GM23338 (cell line): Measurements from ENCODE around the gene AOPEP. TPM values are rescaled to one million over a fixed set of nuclear protein-coding genes. Genes with fewer than 3 reads are reported as not detected.

Experiments used
- ATAC-seq: fragments of 200-7000 bp; cut with Tn5 transposase; 3 replicates; pipeline ENCODE4 v1.9.1; 2020
- DNase-seq: peaks from one replicate; pipeline ENCODE4 v3.0.0-alpha.2; 2015; ENCODE audit warnings: low spot score
- H2AFZ ChIP-seq: fragments of 200-600 bp; sonication (generic); 2 replicates; pipeline ENCODE4 v1.8.0; 2016; ENCODE audit warnings: antibody characterized with exemption, mild to moderate bottlenecking, moderate library complexity
- H3F3A ChIP-seq: fragments of 200-600 bp; sonication (generic); replicated peaks from 2 replicates; pipeline ENCODE4 v1.8.0; 2017; ENCODE audit warnings: antibody characterized with exemption, mixed run types, low read depth
- H3K27ac ChIP-seq: fragments of 200-600 bp; sonication (generic); 2 replicates; pipeline ENCODE4 v1.6.1; 2016; ENCODE audit warnings: low read depth
- H3K27me3 ChIP-seq: fragments of 200-600 bp; sonication (generic); 2 replicates; pipeline ENCODE4 v1.8.0; 2016; ENCODE audit warnings: mild to moderate bottlenecking, mixed run types, moderate library complexity; ENCODE audit not compliant: insufficient read depth
- H3K36me3 ChIP-seq: fragments of 200-600 bp; sonication (generic); 2 replicates; pipeline ENCODE4 v1.8.0; 2016; ENCODE audit warnings: mild to moderate bottlenecking; ENCODE audit not compliant: insufficient read depth
- H3K4me1 ChIP-seq: fragments of 200-600 bp; sonication (generic); 2 replicates; pipeline ENCODE4 v1.8.0; 2016; ENCODE audit warnings: mild to moderate bottlenecking, moderate library complexity; ENCODE audit not compliant: insufficient read depth
- H3K4me2 ChIP-seq: fragments of 200-600 bp; sonication (generic); 2 replicates; pipeline ENCODE4 v1.7.1; 2017; ENCODE audit warnings: mixed run types
- H3K4me3 ChIP-seq: fragments of 200-600 bp; sonication (generic); 2 replicates; pipeline ENCODE4 v1.6.1; 2016; ENCODE audit warnings: mixed run types
- H3K79me2 ChIP-seq: fragments of 200-600 bp; sonication (generic); replicated peaks from 2 replicates; pipeline ENCODE4 v1.8.0; 2017; ENCODE audit warnings: mild to moderate bottlenecking; ENCODE audit not compliant: insufficient read depth
- H3K9me2 ChIP-seq: fragments of 200-600 bp; sonication (generic); 2 replicates; pipeline ENCODE4 v1.8.0; 2017; ENCODE audit not compliant: insufficient read depth
- H4K20me1 ChIP-seq: fragments of 200-600 bp; sonication (generic); replicated peaks from 2 replicates; pipeline ENCODE4 v1.8.0; 2017; ENCODE audit warnings: mild to moderate bottlenecking; ENCODE audit not compliant: insufficient read depth
- H3K27ac Mint-ChIP-seq: 2 replicates; pipeline ENCODE4 v1.8.0; 2020; ENCODE audit warnings: inconsistent platforms, mild to moderate bottlenecking, moderate library complexity, mixed read lengths
- H3K27me3 Mint-ChIP-seq: 3 replicates; pipeline ENCODE4 v1.8.0; 2022; ENCODE audit warnings: low read depth, mild to moderate bottlenecking, moderate library complexity, mixed read lengths, inconsistent platforms; ENCODE audit not compliant: insufficient read depth, poor library complexity
- H3K36me3 Mint-ChIP-seq: 3 replicates; pipeline ENCODE4 v1.8.0; 2021; ENCODE audit warnings: low read depth, mild to moderate bottlenecking, inconsistent platforms, moderate library complexity, mixed read lengths
- H3K4me1 Mint-ChIP-seq: 3 replicates; pipeline ENCODE4 v1.8.0; 2020; ENCODE audit warnings: mild to moderate bottlenecking, inconsistent platforms, mixed read lengths
- H3K4me3 Mint-ChIP-seq: 3 replicates; pipeline ENCODE4 v1.8.0; 2021; ENCODE audit warnings: moderate library complexity, mild to moderate bottlenecking, inconsistent platforms, mixed read lengths
- H3K9me3 Mint-ChIP-seq: 3 replicates; pipeline ENCODE4 v1.8.0; 2020; ENCODE audit warnings: moderate library complexity, mild to moderate bottlenecking, inconsistent platforms, mixed read lengths
- CREB1 ChIP-seq: fragments of 250-450 bp; sonication (Bioruptor Pico); IDR thresholded peaks from 2 replicates; pipeline ENCODE4 v1.5.0; 2020; ENCODE audit warnings: low read depth, mild to moderate bottlenecking, moderate library complexity
- EZH2 ChIP-seq: fragments of 200-600 bp; sonication (generic); IDR thresholded peaks from one replicate; pipeline ENCODE4 v1.8.0; 2017; ENCODE audit warnings: antibody characterized with exemption, mild to moderate bottlenecking, low read depth; ENCODE audit not compliant: unreplicated experiment
- EZH2phosphoT487 ChIP-seq: fragments of 200-600 bp; sonication (generic); IDR thresholded peaks from one replicate; pipeline ENCODE4 v1.8.1; 2018; ENCODE audit warnings: antibody characterized with exemption; ENCODE audit not compliant: unreplicated experiment
- NANOG ChIP-seq: IDR thresholded peaks from 2 replicates; pipeline ENCODE4 v1.6.1; 2016; ENCODE audit warnings: antibody characterized with exemption, borderline replicate concordance
- POLR2AphosphoS5 ChIP-seq: IDR thresholded peaks from 2 replicates; pipeline ENCODE4 v1.6.1; 2016; ENCODE audit warnings: antibody characterized with exemption, low read depth
- STAT1 ChIP-seq: IDR thresholded peaks from one replicate; pipeline ENCODE4 v1.6.1; 2016; ENCODE audit warnings: antibody characterized with exemption; ENCODE audit not compliant: unreplicated experiment
- ZNF114 ChIP-seq: fragments of 250-450 bp; sonication (Bioruptor Pico); IDR thresholded peaks from 2 replicates; pipeline ENCODE4 v1.5.0; 2020; ENCODE audit warnings: mild to moderate bottlenecking, moderate library complexity
- ZNF331 ChIP-seq: fragments of 250-450 bp; sonication (Bioruptor Pico); IDR thresholded peaks from 2 replicates; pipeline ENCODE4 v1.5.0; 2020; ENCODE audit warnings: low read depth, mild to moderate bottlenecking, moderate library complexity
- polyA plus RNA-seq: library from polyadenylated mRNA; unstranded; fragments of >200 nt; fragmentation: Nextera tagmentation; extraction: Ambion mirVana; gene quantifications from 2 replicates; pipeline ENCODE4 v1.2.1, GENCODE V29; 2016
- total RNA-seq: library from RNA; depleted of rRNA; stranded (reverse); fragments of >200 nt; shearing (Covaris generic); gene quantifications from 2 replicates; pipeline ENCODE4 v1.2.3, GENCODE V29; 2014
- TF ChIP-seq, protein P1 (sequence below): fragments of 250-450 bp; sonication (Bioruptor Pico); IDR thresholded peaks from 2 replicates; pipeline ENCODE4 v1.5.0; 2020; ENCODE audit warnings: mild to moderate bottlenecking, moderate library complexity
- TF ChIP-seq, protein P2 (sequence below), 2 experiments: fragments of 200-600 bp in 1 of 2; sonication (generic) in 1 of 2; conservative IDR thresholded peaks; 2 replicates each; pipeline versions ENCODE4 v1.5.1 to v1.6.1; 2016 to 2017; ENCODE audit warnings: antibody characterized with exemption in 2 of 2, low read depth in 2 of 2, mild to moderate bottlenecking in 2 of 2, moderate library complexity in 1 of 2
- TF ChIP-seq, protein P3 (sequence below): IDR thresholded peaks from 2 replicates; pipeline ENCODE4 v1.6.1; 2016; ENCODE audit warnings: antibody characterized with exemption
- TF ChIP-seq, protein P4 (sequence below): IDR thresholded peaks from one replicate; pipeline ENCODE4 v1.6.1; 2018; ENCODE audit warnings: antibody characterized with exemption; ENCODE audit not compliant: unreplicated experiment

AOPEP gene
- total and polyA plus RNA-seq, 2 experiments from 2014 or later = 7.0 to 16.5 TPM

DNA sequence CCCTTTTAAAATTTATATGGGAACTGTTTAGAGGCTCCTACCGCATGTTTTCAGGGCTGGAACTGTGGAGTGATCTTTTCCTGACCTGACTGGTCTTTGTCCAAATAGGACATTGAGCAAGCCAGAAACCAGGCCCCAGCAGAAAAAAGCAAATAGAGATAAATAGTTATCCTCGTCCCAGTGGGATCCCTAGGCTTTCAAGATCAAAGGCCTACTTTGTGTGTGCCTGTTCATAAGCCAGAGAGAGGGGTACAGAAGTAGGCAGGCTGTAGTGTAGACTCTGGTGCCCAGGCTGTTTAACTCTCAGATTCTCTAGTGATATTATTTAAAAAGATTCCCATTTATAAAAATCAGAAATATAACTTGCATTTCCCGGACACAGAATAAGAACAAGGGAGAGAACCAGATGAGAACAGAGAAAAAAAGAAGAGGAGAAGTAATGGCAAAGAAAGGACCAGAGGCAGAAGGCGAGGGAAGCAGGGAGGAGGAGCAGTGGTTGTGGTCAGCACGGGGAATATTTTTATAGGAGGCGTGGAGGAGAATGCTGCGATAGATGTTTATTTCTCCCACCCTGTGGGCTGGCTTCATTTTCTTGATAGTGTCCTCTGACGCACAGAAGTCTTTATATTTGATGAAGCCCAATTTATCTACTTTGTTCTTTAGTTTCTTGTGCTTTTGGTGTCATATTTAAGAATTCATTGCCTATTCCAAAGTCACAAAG is 101.2 kb downstream of the AOPEP start:
- Histone ChIP-seq H3K9me2 (no peaks in the 10 kb centered on the region), H3K79me2 (no peaks in the 10 kb centered on the region), H3K4me2 (no peak overlapping the region), H3K27ac (no peak overlapping the region), H3K36me3 (no peaks in the 10 kb centered on the region), H3F3A (no peaks in the 10 kb centered on the region), H3K4me1 (peaks cover 16% of the 10 kb centered on the region), H2AFZ (no peak overlapping the region), H4K20me1 (no peaks in the 10 kb centered on the region), H3K4me3 (no peak overlapping the region), H3K27me3 (no peaks in the 10 kb centered on the region)
- DNase-seq (no peak), ATAC-seq (no peak)
- Mint-ChIP-seq H3K4me3 (no peak overlapping the region), H3K4me1 (peaks cover 23% of the 10 kb centered on the region), H3K27me3 (no peaks in the 10 kb centered on the region), H3K9me3 (no peaks in the 10 kb centered on the region; the same call in 2 of the 3 replicates), H3K27ac (no peak overlapping the region), H3K36me3 (peaks cover 8% of the 10 kb centered on the region; the same call in 2 of the 3 replicates)
- TF ChIP-seq, protein P1, sequence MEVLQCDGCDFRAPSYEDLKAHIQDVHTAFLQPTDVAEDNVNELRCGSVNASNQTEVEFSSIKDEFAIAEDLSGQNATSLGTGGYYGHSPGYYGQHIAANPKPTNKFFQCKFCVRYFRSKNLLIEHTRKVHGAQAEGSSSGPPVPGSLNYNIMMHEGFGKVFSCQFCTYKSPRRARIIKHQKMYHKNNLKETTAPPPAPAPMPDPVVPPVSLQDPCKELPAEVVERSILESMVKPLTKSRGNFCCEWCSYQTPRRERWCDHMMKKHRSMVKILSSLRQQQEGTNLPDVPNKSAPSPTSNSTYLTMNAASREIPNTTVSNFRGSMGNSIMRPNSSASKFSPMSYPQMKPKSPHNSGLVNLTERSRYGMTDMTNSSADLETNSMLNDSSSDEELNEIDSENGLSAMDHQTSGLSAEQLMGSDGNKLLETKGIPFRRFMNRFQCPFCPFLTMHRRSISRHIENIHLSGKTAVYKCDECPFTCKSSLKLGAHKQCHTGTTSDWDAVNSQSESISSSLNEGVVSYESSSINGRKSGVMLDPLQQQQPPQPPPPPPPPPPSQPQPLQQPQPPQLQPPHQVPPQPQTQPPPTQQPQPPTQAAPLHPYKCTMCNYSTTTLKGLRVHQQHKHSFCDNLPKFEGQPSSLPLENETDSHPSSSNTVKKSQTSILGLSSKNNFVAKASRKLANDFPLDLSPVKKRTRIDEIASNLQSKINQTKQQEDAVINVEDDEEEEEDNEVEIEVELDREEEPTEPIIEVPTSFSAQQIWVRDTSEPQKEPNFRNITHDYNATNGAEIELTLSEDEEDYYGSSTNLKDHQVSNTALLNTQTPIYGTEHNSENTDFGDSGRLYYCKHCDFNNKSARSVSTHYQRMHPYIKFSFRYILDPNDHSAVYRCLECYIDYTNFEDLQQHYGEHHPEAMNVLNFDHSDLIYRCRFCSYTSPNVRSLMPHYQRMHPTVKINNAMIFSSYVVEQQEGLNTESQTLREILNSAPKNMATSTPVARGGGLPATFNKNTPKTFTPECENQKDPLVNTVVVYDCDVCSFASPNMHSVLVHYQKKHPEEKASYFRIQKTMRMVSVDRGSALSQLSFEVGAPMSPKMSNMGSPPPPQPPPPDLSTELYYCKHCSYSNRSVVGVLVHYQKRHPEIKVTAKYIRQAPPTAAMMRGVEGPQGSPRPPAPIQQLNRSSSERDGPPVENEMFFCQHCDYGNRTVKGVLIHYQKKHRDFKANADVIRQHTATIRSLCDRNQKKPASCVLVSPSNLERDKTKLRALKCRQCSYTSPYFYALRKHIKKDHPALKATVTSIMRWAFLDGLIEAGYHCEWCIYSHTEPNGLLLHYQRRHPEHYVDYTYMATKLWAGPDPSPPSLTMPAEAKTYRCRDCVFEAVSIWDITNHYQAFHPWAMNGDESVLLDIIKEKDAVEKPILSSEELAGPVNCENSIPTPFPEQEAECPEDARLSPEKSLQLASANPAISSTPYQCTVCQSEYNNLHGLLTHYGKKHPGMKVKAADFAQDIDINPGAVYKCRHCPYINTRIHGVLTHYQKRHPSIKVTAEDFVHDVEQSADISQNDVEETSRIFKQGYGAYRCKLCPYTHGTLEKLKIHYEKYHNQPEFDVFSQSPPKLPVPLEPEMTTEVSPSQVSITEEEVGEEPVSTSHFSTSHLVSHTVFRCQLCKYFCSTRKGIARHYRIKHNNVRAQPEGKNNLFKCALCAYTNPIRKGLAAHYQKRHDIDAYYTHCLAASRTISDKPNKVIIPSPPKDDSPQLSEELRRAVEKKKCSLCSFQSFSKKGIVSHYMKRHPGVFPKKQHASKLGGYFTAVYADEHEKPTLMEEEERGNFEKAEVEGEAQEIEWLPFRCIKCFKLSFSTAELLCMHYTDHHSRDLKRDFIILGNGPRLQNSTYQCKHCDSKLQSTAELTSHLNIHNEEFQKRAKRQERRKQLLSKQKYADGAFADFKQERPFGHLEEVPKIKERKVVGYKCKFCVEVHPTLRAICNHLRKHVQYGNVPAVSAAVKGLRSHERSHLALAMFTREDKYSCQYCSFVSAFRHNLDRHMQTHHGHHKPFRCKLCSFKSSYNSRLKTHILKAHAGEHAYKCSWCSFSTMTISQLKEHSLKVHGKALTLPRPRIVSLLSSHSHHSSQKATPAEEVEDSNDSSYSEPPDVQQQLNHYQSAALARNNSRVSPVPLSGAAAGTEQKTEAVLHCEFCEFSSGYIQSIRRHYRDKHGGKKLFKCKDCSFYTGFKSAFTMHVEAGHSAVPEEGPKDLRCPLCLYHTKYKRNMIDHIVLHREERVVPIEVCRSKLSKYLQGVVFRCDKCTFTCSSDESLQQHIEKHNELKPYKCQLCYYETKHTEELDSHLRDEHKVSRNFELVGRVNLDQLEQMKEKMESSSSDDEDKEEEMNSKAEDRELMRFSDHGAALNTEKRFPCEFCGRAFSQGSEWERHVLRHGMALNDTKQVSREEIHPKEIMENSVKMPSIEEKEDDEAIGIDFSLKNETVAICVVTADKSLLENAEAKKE = no peak
- no peak for TF ChIP-seq ZNF114 (CRISPR knock-in tag)
- TF ChIP-seq POLR2AphosphoS5 = no peak
- no peak for TF ChIP-seq NANOG
- TF ChIP-seq, protein P2, sequence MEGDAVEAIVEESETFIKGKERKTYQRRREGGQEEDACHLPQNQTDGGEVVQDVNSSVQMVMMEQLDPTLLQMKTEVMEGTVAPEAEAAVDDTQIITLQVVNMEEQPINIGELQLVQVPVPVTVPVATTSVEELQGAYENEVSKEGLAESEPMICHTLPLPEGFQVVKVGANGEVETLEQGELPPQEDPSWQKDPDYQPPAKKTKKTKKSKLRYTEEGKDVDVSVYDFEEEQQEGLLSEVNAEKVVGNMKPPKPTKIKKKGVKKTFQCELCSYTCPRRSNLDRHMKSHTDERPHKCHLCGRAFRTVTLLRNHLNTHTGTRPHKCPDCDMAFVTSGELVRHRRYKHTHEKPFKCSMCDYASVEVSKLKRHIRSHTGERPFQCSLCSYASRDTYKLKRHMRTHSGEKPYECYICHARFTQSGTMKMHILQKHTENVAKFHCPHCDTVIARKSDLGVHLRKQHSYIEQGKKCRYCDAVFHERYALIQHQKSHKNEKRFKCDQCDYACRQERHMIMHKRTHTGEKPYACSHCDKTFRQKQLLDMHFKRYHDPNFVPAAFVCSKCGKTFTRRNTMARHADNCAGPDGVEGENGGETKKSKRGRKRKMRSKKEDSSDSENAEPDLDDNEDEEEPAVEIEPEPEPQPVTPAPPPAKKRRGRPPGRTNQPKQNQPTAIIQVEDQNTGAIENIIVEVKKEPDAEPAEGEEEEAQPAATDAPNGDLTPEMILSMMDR (conservative IDR thresholded peaks at IDR 0.05; ENCODE audit: low read depth in 2 of 2) = no peak
- no peak for TF ChIP-seq EZH2
- no peak for TF ChIP-seq ZNF331 (CRISPR knock-in tag)
- TF ChIP-seq, protein P3, sequence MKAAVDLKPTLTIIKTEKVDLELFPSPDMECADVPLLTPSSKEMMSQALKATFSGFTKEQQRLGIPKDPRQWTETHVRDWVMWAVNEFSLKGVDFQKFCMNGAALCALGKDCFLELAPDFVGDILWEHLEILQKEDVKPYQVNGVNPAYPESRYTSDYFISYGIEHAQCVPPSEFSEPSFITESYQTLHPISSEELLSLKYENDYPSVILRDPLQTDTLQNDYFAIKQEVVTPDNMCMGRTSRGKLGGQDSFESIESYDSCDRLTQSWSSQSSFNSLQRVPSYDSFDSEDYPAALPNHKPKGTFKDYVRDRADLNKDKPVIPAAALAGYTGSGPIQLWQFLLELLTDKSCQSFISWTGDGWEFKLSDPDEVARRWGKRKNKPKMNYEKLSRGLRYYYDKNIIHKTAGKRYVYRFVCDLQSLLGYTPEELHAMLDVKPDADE = no peak
- TF ChIP-seq EZH2phosphoT487 = no peak
- no peak for TF ChIP-seq CREB1
- no peak for TF ChIP-seq STAT1
- TF ChIP-seq, protein P4, sequence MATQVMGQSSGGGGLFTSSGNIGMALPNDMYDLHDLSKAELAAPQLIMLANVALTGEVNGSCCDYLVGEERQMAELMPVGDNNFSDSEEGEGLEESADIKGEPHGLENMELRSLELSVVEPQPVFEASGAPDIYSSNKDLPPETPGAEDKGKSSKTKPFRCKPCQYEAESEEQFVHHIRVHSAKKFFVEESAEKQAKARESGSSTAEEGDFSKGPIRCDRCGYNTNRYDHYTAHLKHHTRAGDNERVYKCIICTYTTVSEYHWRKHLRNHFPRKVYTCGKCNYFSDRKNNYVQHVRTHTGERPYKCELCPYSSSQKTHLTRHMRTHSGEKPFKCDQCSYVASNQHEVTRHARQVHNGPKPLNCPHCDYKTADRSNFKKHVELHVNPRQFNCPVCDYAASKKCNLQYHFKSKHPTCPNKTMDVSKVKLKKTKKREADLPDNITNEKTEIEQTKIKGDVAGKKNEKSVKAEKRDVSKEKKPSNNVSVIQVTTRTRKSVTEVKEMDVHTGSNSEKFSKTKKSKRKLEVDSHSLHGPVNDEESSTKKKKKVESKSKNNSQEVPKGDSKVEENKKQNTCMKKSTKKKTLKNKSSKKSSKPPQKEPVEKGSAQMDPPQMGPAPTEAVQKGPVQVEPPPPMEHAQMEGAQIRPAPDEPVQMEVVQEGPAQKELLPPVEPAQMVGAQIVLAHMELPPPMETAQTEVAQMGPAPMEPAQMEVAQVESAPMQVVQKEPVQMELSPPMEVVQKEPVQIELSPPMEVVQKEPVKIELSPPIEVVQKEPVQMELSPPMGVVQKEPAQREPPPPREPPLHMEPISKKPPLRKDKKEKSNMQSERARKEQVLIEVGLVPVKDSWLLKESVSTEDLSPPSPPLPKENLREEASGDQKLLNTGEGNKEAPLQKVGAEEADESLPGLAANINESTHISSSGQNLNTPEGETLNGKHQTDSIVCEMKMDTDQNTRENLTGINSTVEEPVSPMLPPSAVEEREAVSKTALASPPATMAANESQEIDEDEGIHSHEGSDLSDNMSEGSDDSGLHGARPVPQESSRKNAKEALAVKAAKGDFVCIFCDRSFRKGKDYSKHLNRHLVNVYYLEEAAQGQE = no peak
